Colonic mucosa (tissue), 4 donors: Measurements from ENCODE around the gene GYS1. TPM values are rescaled to one million over a fixed set of nuclear protein-coding genes. Genes with fewer than 3 reads are reported as not detected.
"Not testable (repeated sequence)": the region's sequence is repeated elsewhere in the genome, so short reads cannot be mapped to it uniquely, and the experiment has no call there.

Source experiments
- DNase-seq: peaks from one replicate; pipeline ENCODE4 v3.0.0-alpha.2; 2020
- H3K27ac ChIP-seq: fragments of 200-600 bp; one replicate; pipeline ENCODE4 v1.8.0; 2021
- H3K27me3 ChIP-seq: fragments of 200-600 bp; one replicate; pipeline ENCODE4 v1.8.0; 2021
- H3K36me3 ChIP-seq: fragments of 200-600 bp; one replicate; pipeline ENCODE4 v1.8.0; 2021
- H3K4me1 ChIP-seq: fragments of 200-600 bp; one replicate; pipeline ENCODE4 v1.8.0; 2021; ENCODE audit warnings: mild to moderate bottlenecking
- H3K4me3 ChIP-seq: fragments of 200-600 bp; one replicate; pipeline ENCODE4 v1.8.0; 2021
- H3K9ac ChIP-seq, 2 donors: one replicate each; pipeline ENCODE4 v1.7.0; 2013; ENCODE audit warnings: control low read depth in 2 of 2, low read depth in 2 of 2, low read length in 2 of 2
- H3K9me3 ChIP-seq: fragments of 200-600 bp; one replicate; pipeline ENCODE4 v1.8.0; 2021
- intact Hi-C: fragments of 100-400 bp; cut with DNase I; formaldehyde crosslinking; loops from one replicate; pipeline ENCODE4 v1.14.1; 2022
- total RNA-seq, 2 donors: library from RNA; stranded (reverse); fragmentation: NEBNext Ultra II Directional in 1 of 2; extraction: Animal tissue kit (Norgen Biotek cat#: 25700) in 1 of 2; gene quantifications; one replicate each; pipeline ENCODE4 v1.2.1, GENCODE V29; 2021
- TF ChIP-seq, protein P1 (sequence below): fragments of 200-600 bp; IDR thresholded peaks from one replicate; pipeline ENCODE4 v1.8.0; 2022; ENCODE audit warnings: antibody characterized with exemption, mild to moderate bottlenecking
- donor health status: healthy.
- donor health status: DM: no; HTN: no; CAD: no.
- donor health status: DM: no; HTN: no; CAD: no.

Gene GYS1
- total RNA-seq, 2 donors from 2014 or later, result 48.8 to 54.7 TPM

- no peak overlapping the region for H3K9ac ChIP-seq
- H3K9me3 ChIP-seq, result no peaks in the 10 kb centered on the region
- no peak overlapping the region for H3K4me3 ChIP-seq
- no peaks in the 10 kb centered on the region for H3K36me3 ChIP-seq
- intact Hi-C loops, result no loop called here
- DNase-seq, result no peak
- no peaks in the 10 kb centered on the region for H3K4me1 ChIP-seq
- no peaks in the 10 kb centered on the region for H3K27me3 ChIP-seq
- TF ChIP-seq, protein P1, sequence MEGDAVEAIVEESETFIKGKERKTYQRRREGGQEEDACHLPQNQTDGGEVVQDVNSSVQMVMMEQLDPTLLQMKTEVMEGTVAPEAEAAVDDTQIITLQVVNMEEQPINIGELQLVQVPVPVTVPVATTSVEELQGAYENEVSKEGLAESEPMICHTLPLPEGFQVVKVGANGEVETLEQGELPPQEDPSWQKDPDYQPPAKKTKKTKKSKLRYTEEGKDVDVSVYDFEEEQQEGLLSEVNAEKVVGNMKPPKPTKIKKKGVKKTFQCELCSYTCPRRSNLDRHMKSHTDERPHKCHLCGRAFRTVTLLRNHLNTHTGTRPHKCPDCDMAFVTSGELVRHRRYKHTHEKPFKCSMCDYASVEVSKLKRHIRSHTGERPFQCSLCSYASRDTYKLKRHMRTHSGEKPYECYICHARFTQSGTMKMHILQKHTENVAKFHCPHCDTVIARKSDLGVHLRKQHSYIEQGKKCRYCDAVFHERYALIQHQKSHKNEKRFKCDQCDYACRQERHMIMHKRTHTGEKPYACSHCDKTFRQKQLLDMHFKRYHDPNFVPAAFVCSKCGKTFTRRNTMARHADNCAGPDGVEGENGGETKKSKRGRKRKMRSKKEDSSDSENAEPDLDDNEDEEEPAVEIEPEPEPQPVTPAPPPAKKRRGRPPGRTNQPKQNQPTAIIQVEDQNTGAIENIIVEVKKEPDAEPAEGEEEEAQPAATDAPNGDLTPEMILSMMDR, result no peak
- no peak overlapping the region for H3K27ac ChIP-seq
These were observed 67.8 kb downstream of the GYS1 start for GRCh38 chr19:48925240-48925843.

- Histone ChIP-seq H3K9me3 (no peaks in the 10 kb centered on the region), H3K27ac (no peak overlapping the region), H3K36me3 (no peaks in the 10 kb centered on the region), H3K9ac (no peak overlapping the region), H3K4me3 (no peak overlapping the region), H3K4me1 (no peaks in the 10 kb centered on the region), H3K27me3 (no peaks in the 10 kb centered on the region)
- TF ChIP-seq, protein P1, result no peak
- intact Hi-C loops, result no loop called here
- no peak for DNase-seq
These were observed 70.3 kb downstream of the GYS1 start for GRCh38 chr19:48922548-48923490.

DNA sequence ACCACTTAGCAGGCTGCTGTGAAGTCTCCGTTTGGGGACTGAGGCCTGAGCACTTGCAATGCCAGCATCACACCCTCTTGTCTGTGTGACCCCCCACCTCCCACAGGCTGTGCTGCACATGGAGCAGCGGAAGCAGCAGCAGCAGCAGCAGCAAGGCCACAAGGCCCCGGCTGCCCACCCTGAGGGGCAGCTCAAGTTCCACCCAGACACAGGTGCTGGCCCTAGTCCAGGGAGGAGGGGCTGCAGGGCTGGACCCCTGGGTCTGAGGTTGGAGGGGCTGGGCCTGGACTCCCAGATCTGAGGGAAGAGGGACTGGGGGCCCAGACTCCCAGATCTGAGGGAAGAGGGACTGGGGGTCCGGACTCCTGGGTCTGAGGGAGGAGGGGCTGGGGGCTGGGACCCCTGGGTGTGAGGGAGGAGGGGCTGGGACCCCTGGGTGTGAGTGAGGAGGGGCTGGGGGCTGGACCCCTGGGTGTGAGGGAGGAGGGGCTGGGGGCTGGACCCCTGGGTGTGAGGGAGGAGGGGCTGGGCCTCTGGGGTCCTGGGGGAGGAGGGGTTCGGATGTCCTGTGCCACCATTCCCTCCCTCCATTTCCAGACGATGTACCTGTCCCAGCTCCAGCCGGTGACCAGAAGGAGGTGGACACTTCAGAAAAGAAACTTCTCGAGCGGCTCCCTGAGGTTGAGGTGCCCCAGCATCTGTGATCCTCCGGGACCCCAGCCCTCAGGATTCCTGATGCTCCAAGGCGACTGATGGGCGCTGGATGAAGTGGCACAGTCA, 71.2 kb downstream of the GYS1 start:
- DNase-seq, result no peak
- H3K4me1 ChIP-seq, result no peaks in the 10 kb centered on the region
- H3K4me3 ChIP-seq, result no peak overlapping the region
- no peaks in the 10 kb centered on the region for H3K9me3 ChIP-seq
- TF ChIP-seq, protein P1, result no peak
- H3K27me3 ChIP-seq, result no peaks in the 10 kb centered on the region
- no peaks in the 10 kb centered on the region for H3K36me3 ChIP-seq
- intact Hi-C loops, result no loop called here
- no peak overlapping the region for H3K9ac ChIP-seq
- H3K27ac ChIP-seq, result no peak overlapping the region

GRCh38 chr19:48920949-48921348, 72.2 kb downstream of the GYS1 start:
- intact Hi-C loops, result no loop called here
- Histone ChIP-seq H3K9me3 (no peaks in the 10 kb centered on the region), H3K36me3 (no peaks in the 10 kb centered on the region), H3K27me3 (no peaks in the 10 kb centered on the region), H3K9ac (no peak overlapping the region), H3K4me3 (no peak overlapping the region), H3K4me1 (no peaks in the 10 kb centered on the region), H3K27ac (no peak overlapping the region)
- TF ChIP-seq, protein P1, result no peak
- no peak for DNase-seq

- DNase-seq, H3K36me3 ChIP-seq, intact Hi-C loops, H3K27me3 ChIP-seq, H3K4me1 ChIP-seq, H3K9me3 ChIP-seq, H3K4me3 ChIP-seq, H3K27ac ChIP-seq, H3K9ac ChIP-seq: not testable (repeated sequence)
These were observed 73.8 kb downstream of the GYS1 start for GRCh38 chr19:48919271-48919670.
